Epithelial cell of esophagus (primary cell): ENCODE results near the gene MDGA2.
A peak's percentile ranks its signal among the peaks of the same experiment; 100 is the strongest.

Source experiments
- DNase-seq: peaks from one replicate; pipeline ENCODE4 v3.0.0; 2010; ENCODE audit warnings: low read depth
- H3K4me3 ChIP-seq: 2 replicates; pipeline ENCODE4 v1.5.1; 2011; ENCODE audit warnings: mild to moderate bottlenecking, low read length, control low read depth
- TF ChIP-seq, protein P1 (sequence below): IDR thresholded peaks from 2 replicates; pipeline ENCODE4 v1.5.1; 2011; ENCODE audit warnings: low read depth, mild to moderate bottlenecking, low read length, control low read depth, inconsistent platforms; ENCODE audit not compliant: insufficient read depth; ENCODE audit errors: missing control alignments

Gene MDGA2

DNA sequence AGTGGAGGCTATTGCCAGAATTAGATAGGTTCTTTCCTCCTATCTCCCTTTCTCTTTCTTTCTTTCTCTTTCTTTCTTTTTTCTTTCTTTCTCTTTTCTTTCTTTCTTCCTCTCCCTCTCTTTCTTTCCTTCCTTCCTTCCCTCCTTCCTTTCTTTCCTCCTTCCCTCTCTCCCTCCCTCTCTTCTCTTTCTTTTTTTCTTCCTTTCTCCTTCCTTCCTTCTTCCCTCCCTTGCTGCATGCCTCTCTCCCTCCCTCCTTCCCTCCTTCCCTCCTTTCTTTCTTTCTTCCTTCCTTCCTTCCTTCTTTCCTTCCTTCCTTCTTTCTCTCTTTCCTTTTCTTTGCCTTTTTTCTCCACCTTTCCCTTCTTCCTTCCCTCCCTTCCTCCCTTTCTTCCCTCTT is 16.4 kb upstream of the MDGA2 start:
- DNase-seq: no peak
- H3K4me3 ChIP-seq: no peak overlapping the region
- TF ChIP-seq, protein P1, sequence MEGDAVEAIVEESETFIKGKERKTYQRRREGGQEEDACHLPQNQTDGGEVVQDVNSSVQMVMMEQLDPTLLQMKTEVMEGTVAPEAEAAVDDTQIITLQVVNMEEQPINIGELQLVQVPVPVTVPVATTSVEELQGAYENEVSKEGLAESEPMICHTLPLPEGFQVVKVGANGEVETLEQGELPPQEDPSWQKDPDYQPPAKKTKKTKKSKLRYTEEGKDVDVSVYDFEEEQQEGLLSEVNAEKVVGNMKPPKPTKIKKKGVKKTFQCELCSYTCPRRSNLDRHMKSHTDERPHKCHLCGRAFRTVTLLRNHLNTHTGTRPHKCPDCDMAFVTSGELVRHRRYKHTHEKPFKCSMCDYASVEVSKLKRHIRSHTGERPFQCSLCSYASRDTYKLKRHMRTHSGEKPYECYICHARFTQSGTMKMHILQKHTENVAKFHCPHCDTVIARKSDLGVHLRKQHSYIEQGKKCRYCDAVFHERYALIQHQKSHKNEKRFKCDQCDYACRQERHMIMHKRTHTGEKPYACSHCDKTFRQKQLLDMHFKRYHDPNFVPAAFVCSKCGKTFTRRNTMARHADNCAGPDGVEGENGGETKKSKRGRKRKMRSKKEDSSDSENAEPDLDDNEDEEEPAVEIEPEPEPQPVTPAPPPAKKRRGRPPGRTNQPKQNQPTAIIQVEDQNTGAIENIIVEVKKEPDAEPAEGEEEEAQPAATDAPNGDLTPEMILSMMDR: no peak

DNA sequence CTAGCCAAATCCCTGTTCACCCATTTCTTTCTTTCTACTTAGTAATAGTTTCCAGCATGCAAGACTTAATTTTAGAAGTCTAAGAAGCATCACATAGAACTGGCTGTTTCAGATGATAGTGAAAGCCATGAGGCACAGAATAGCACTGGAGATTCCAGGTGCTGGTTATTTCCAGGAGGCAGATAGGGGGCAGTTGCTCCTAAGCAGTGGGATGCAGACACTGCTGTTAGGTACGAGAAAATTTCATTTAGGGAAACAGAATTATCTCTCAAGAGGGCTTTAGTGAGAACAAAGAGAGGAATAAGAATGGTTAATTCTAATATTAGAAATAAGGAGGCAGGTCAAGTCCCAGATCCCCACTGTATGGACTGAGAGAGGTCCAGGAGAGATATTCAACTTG is 3.6 kb upstream of the MDGA2 start:
- DNase-seq: no peak
- TF ChIP-seq, protein P1: no peak
- no peak overlapping the region for H3K4me3 ChIP-seq

DNA sequence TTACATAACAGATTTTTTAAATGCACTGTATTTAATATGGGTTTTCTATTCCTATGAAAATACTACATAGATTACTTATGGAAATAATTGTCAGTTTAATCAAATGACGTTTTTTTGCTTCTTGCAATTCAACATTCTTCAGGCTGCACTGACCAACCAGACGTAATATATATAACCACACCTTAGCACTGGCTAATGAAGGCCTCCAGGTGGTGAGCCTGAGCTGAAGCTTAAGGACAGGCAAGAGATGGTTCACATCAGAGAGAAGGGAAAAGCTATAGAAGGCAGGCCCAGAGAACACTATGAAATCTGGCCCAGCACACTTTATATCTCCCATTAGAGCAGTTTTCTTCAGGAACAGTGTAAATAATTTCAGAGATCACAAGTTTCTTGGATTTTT is 2.8 kb upstream of the MDGA2 start:
- DNase-seq: no peak
- H3K4me3 ChIP-seq: no peak overlapping the region
- TF ChIP-seq, protein P1: peak; percentile 16

DNA sequence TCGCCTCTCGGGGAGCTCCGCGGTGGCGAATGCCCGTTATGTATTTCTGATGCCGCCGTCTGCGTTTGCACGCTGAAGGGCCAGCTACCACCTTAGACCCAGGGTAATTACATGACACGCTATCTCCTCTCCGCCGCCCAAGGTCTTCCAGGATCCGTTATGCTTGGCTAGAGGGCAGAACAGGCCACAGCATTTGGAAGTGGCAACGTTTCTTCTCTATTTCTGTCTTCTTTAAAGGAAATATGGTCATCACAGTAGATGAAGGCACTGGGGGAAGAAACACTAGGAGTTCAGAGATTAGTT is 861 bp upstream of the MDGA2 start:
- TF ChIP-seq, protein P1: no peak
- no peak for DNase-seq
- H3K4me3 ChIP-seq: no peak overlapping the region

DNA sequence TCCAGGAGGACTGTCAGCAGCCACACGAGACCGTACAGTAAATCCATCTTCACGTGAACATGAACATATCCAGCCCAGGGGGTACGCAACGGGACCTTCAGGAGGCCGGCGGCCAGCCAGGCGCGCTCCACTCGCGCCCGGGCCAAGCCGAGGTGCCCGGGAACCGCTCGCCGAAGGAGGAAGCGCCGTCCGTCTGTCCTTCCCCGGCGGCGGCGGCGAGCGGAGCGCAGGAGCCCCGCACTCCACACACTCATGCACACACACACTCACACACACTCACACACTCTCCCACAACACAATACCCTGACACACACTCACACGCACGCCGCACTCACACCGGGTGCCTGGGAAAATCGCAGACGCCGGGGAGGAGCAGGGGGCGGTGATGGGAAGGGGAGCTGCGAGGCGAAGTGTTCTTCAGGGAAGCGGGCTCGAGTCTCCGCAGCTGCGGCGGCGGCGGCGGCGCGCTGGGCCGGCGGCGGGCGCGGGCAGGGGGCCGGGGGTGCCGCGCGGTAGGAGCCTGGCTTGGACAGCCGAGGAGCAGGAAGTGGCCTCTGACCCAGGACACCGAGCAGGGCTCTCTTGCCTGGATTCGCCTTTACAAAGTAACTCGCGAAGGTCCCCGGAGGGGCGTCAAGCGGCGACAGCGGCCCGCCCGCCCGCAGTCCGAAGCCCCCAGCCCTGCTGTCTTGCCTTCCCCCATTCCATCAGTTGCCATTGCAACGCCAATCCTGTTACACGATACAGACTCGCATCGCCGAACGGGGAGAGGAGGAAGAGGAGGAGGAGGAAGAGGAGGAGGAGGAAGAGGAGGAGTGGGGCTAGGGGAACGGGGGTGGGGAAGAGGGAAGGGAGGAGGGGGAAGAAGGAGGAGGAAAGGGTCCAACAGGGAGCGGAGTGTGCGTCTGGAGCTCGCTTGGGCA is 601 bp downstream of the MDGA2 start:
- H3K4me3 ChIP-seq: no peak overlapping the region
- DNase-seq: no peak
- TF ChIP-seq, protein P1: no peak

DNA sequence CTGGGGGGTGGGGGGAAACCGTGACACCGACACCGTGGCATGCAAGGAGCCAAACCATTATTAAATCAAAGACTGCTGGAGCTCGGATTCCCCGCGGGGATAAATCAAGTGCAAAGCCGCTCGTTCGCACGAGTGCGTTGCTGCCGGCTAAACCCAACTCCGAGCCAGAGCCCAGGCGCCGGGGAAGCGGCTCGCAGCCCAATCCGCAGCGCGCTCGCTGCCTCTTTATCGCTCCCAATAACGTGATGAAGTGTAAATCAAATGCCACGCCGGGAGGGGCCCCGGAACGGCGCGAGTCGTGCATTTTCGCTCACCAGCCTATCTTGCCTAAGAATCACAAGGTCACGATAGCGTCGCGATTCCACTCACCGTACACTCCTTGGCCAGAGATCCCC is 1.3 kb downstream of the MDGA2 start:
- TF ChIP-seq, protein P1: no peak
- DNase-seq: no peak
- no peak overlapping the region for H3K4me3 ChIP-seq
